HepG2 (cell line): Measurements from ENCODE around the gene SDK1. TPM values are rescaled to one million over a fixed set of nuclear protein-coding genes. Genes with fewer than 3 reads are reported as not detected.

ENCODE experiments used
- ATAC-seq: fragments of 200-7000 bp; cut with Tn5 transposase; 3 replicates; pipeline ENCODE4 v1.9.1; 2020; ENCODE audit warnings: mild to moderate bottlenecking, moderate library complexity
- BruUV-seq: library from RNA; stranded (reverse); fragments of 400-500 nt; replicated peaks from 2 replicates; lab custom pipeline; 2021; lab: Mats Ljungman, UMichigan
- CTCF ChIA-PET: fragments of 300-600 bp; formaldehyde crosslinking; extraction: SDS; loops from one replicate; lab custom pipeline; 2021; ENCODE audit warnings: low total read pairs, inconsistent platforms, low intra/inter-chr PET ratio; lab: Yijun Ruan, JAX
- POLR2A ChIA-PET: fragments of 350-600 bp; sonication (Branson Sonifier 250); formaldehyde crosslinking; loops from one replicate; lab custom pipeline; 2020; ENCODE audit warnings: antibody characterized with exemption, inconsistent platforms; lab: Yijun Ruan, JAX
- DNase-seq: peaks from one replicate; pipeline ENCODE4 v3.0.0-alpha.2; 2015; ENCODE audit warnings: low spot score
- FAIRE-seq: peaks from 3 replicates; lab custom pipeline; 2011; peaks lifted over from hg19 to GRCh38; lab: Jason Lieb, UNC
- H2AFZ ChIP-seq: one replicate; pipeline ENCODE4 v1.6.1; 2011; ENCODE audit warnings: low read length, inconsistent platforms
- H3K27ac ChIP-seq: fragments of 300-600 bp; 3 replicates; pipeline ENCODE4 v1.8.0; 2011; ENCODE audit warnings: mixed run types, mild to moderate bottlenecking, mixed read lengths, low read length, inconsistent platforms; ENCODE audit not compliant: insufficient read depth; ENCODE audit errors: extremely low read length
- H3K27me3 ChIP-seq, 2 experiments: fragments of 200-600 bp in 1 of 2; 2 replicates in 1 of 2; 3 replicates in 1 of 2; pipeline versions ENCODE4 v1.6.0 to v1.8.0; 2011; ENCODE audit warnings: low read length in 2 of 2, mild to moderate bottlenecking in 2 of 2, moderate library complexity in 2 of 2, inconsistent platforms in 1 of 2; ENCODE audit not compliant: insufficient read depth in 2 of 2, control insufficient read depth in 1 of 2
- H3K36me3 ChIP-seq, 2 experiments: fragments of 200-600 bp in 1 of 2; replicated peaks in 1 of 2; 2 replicates in 1 of 2; 3 replicates in 1 of 2; pipeline versions ENCODE4 v1.5.1 to v1.8.0; 2011; ENCODE audit warnings: low read length in 2 of 2, inconsistent platforms in 1 of 2; ENCODE audit not compliant: insufficient read depth in 2 of 2, control insufficient read depth in 1 of 2
- H3K4me1 ChIP-seq: 2 replicates; pipeline ENCODE4 v1.5.1; 2012; ENCODE audit warnings: low read length, inconsistent platforms; ENCODE audit not compliant: insufficient read depth
- H3K4me2 ChIP-seq: 2 replicates; pipeline ENCODE4 v1.6.0; 2011; ENCODE audit warnings: low read depth, low read length, inconsistent platforms
- H3K4me3 ChIP-seq, 3 experiments: fragments of 200-600 bp in 1 of 3; sonication (generic), shearing (Covaris generic) in 1 of 3; replicated peaks in 1 of 3; 2 replicates each; pipeline ENCODE4 v1.5.1; 2011 to 2016; ENCODE audit warnings: low read length in 3 of 3, inconsistent platforms in 2 of 3, low read depth in 2 of 3, mild to moderate bottlenecking in 2 of 3, control low read depth in 1 of 3, mixed read lengths in 1 of 3; ENCODE audit not compliant: insufficient read depth in 1 of 3
- H3K79me2 ChIP-seq: one replicate; pipeline ENCODE4 v1.6.1; 2011; ENCODE audit warnings: low read length, inconsistent platforms; ENCODE audit not compliant: insufficient read depth
- H3K9ac ChIP-seq: 2 replicates; pipeline ENCODE4 v1.6.0; 2011; ENCODE audit warnings: mild to moderate bottlenecking, low read depth, low read length, inconsistent platforms; ENCODE audit not compliant: insufficient read depth
- H3K9me3 ChIP-seq: 2 replicates; pipeline ENCODE4 v1.5.1; 2012; ENCODE audit warnings: mild to moderate bottlenecking, low read length
- H4K20me1 ChIP-seq: 2 replicates; pipeline ENCODE4 v1.6.0; 2011; ENCODE audit warnings: inconsistent platforms, mild to moderate bottlenecking, low read length, moderate library complexity; ENCODE audit not compliant: insufficient read depth
- AGO1 ChIP-seq: fragments of 200-400 bp; formaldehyde crosslinking; IDR thresholded peaks from 2 replicates; pipeline ENCODE4 v1.6.1; 2017; ENCODE audit warnings: mild to moderate bottlenecking, low read depth, low read length, moderate library complexity; ENCODE audit not compliant: poor library complexity, severe bottlenecking
- DMAP1 ChIP-seq: IDR thresholded peaks from 2 replicates; pipeline ENCODE4 v1.6.1; 2016
- FIP1L1 ChIP-seq: fragments of 200-400 bp; formaldehyde crosslinking; IDR thresholded peaks from 2 replicates; pipeline ENCODE4 v1.6.1; 2018; ENCODE audit warnings: low read depth, mild to moderate bottlenecking, low read length, moderate library complexity, borderline replicate concordance; ENCODE audit not compliant: insufficient read depth
- HNF4G ChIP-seq, 2 experiments: sonication (generic) in 1 of 2; formaldehyde crosslinking in 1 of 2; IDR thresholded peaks; 2 replicates each; pipeline versions ENCODE4 v1.4.0 to v1.6.1; 2011 to 2020; ENCODE audit warnings: borderline replicate concordance in 2 of 2, low read depth in 2 of 2, mild to moderate bottlenecking in 2 of 2, low read length in 1 of 2, missing genetic modification reagents in 1 of 2, moderate library complexity in 1 of 2
- KLF12 ChIP-seq: sonication (generic); formaldehyde crosslinking; IDR thresholded peaks from 2 replicates; pipeline ENCODE4 v1.4.0; 2020; ENCODE audit warnings: missing genetic modification reagents, borderline replicate concordance
- MAF1 ChIP-seq: sonication (generic); formaldehyde crosslinking; IDR thresholded peaks from 2 replicates; pipeline ENCODE4 v1.5.0; 2020; ENCODE audit warnings: missing genetic modification reagents, borderline replicate concordance
- TBP ChIP-seq: sonication (generic); formaldehyde crosslinking; IDR thresholded peaks from 2 replicates; pipeline ENCODE4 v1.5.0; 2020; ENCODE audit warnings: missing genetic modification reagents
- ZFP36 ChIP-seq: fragments of 150-350 bp; IDR thresholded peaks from 2 replicates; pipeline ENCODE4 v1.6.1; 2018; ENCODE audit warnings: borderline replicate concordance, low read length, low read depth; ENCODE audit not compliant: partially characterized antibody
- ZFP62 ChIP-seq: sonication (generic); formaldehyde crosslinking; IDR thresholded peaks from 2 replicates; pipeline ENCODE4 v1.4.0; 2020; ENCODE audit warnings: missing genetic modification reagents
- ZNF24 ChIP-seq: fragments of 450-650 bp; IDR thresholded peaks from 2 replicates; pipeline ENCODE4 v1.6.1; 2017; ENCODE audit warnings: antibody characterized with exemption, mild to moderate bottlenecking
- ZNF550 ChIP-seq: sonication (generic); formaldehyde crosslinking; IDR thresholded peaks from 2 replicates; pipeline ENCODE4 v1.4.0; 2020; ENCODE audit warnings: mild to moderate bottlenecking, missing genetic modification reagents, borderline replicate concordance
- whole genome bisulfite sequencing: methylation state at CpG from one replicate; pipeline ENCODE4 v1.1.6; 2017; ENCODE audit warnings: low lambda C conversion rate; 5-methylcytosine and 5-hydroxymethylcytosine counted together
- in situ Hi-C: cut with HindIII; loops from 2 replicates; pipeline ENCODE4 v1.10.0; 2017; ENCODE audit warnings: low pct_unique_long_range_greater_than_20kb; ENCODE audit not compliant: extremely low pct_ligation_motif_present
- intact Hi-C: fragments of 100-400 bp; cut with micrococcal nuclease; formaldehyde crosslinking; loops from one replicate; pipeline ENCODE4 v1.10.0; 2022; ENCODE audit not compliant: unreplicated experiment
- polyA plus RNA-seq, 8 experiments: library from polyadenylated mRNA; depleted of rRNA in 3 of 8; stranded (reverse) in 7 of 8; unstranded in 1 of 8; fragments of >200 nt; fragmentation: Illumina TruSeq in 4 of 8; extraction: Trizol in 4 of 8; gene quantifications; 2 replicates each; pipeline versions ENCODE4 v1.2.1 to v1.2.3, GENCODE V29; 2011 to 2016; ENCODE audit warnings: low read depth in 4 of 8, missing spikeins in 1 of 8, mixed read lengths in 1 of 8; ENCODE audit not compliant: insufficient read depth in 1 of 8
- total RNA-seq, 5 experiments: library from RNA; depleted of rRNA; stranded (reverse); fragments of >200 nt; fragmentation: Illumina TruSeq; extraction: Trizol; gene quantifications; 2 replicates each; pipeline ENCODE4 v1.2.3, GENCODE V29; 2016; ENCODE audit warnings: low read depth in 1 of 5
- TF ChIP-seq, protein P1 (sequence below): fragments of 450-650 bp; IDR thresholded peaks from 2 replicates; pipeline ENCODE4 v1.6.1; 2017; ENCODE audit warnings: mild to moderate bottlenecking
- TF ChIP-seq, protein P2 (sequence below): sonication (generic); formaldehyde crosslinking; IDR thresholded peaks from 2 replicates; pipeline ENCODE4 v1.4.0; 2020; ENCODE audit warnings: mild to moderate bottlenecking, missing genetic modification reagents
- TF ChIP-seq, protein P3 (sequence below): fragments of 450-650 bp; IDR thresholded peaks from 2 replicates; pipeline ENCODE4 v1.6.1; 2017

Gene SDK1
- total and polyA plus RNA-seq, 2 of the 13 experiments (the other 11 are each of a cell fraction or from before 2014, with no cell fraction given) = 0.35 to 2.4 TPM

GRCh38 chr7:4173615-4174014 is 872.6 kb downstream of the SDK1 start:
- H4K20me1 ChIP-seq = no peaks in the 10 kb centered on the region
- no peak for TF ChIP-seq ZFP62 (CRISPR knock-in tag)
- TF ChIP-seq HNF4G (IDR thresholded peaks at IDR 0.05; ENCODE audit: borderline replicate concordance, low read depth, low read length) = no peak
- TF ChIP-seq HNF4G (CRISPR knock-in tag; IDR thresholded peaks at IDR 0.05; ENCODE audit: borderline replicate concordance, low read depth) = no peak
- TF ChIP-seq ZNF550 (CRISPR knock-in tag) = no peak
- no peak for TF ChIP-seq AGO1
- no peak for TF ChIP-seq DMAP1 (CRISPR knock-in tag)
- no peak for TF ChIP-seq ZFP36
- TF ChIP-seq ZNF24 = no peak
- TF ChIP-seq KLF12 (CRISPR knock-in tag) = no peak
- TF ChIP-seq, protein P1, sequence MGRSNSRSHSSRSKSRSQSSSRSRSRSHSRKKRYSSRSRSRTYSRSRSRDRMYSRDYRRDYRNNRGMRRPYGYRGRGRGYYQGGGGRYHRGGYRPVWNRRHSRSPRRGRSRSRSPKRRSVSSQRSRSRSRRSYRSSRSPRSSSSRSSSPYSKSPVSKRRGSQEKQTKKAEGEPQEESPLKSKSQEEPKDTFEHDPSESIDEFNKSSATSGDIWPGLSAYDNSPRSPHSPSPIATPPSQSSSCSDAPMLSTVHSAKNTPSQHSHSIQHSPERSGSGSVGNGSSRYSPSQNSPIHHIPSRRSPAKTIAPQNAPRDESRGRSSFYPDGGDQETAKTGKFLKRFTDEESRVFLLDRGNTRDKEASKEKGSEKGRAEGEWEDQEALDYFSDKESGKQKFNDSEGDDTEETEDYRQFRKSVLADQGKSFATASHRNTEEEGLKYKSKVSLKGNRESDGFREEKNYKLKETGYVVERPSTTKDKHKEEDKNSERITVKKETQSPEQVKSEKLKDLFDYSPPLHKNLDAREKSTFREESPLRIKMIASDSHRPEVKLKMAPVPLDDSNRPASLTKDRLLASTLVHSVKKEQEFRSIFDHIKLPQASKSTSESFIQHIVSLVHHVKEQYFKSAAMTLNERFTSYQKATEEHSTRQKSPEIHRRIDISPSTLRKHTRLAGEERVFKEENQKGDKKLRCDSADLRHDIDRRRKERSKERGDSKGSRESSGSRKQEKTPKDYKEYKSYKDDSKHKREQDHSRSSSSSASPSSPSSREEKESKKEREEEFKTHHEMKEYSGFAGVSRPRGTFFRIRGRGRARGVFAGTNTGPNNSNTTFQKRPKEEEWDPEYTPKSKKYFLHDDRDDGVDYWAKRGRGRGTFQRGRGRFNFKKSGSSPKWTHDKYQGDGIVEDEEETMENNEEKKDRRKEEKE = no peak
- TF ChIP-seq TBP (CRISPR knock-in tag) = no peak
- TF ChIP-seq, protein P2, sequence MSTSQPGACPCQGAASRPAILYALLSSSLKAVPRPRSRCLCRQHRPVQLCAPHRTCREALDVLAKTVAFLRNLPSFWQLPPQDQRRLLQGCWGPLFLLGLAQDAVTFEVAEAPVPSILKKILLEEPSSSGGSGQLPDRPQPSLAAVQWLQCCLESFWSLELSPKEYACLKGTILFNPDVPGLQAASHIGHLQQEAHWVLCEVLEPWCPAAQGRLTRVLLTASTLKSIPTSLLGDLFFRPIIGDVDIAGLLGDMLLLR = no peak
- no peak for TF ChIP-seq FIP1L1
- no peak for TF ChIP-seq MAF1 (CRISPR knock-in tag)
- TF ChIP-seq, protein P3, sequence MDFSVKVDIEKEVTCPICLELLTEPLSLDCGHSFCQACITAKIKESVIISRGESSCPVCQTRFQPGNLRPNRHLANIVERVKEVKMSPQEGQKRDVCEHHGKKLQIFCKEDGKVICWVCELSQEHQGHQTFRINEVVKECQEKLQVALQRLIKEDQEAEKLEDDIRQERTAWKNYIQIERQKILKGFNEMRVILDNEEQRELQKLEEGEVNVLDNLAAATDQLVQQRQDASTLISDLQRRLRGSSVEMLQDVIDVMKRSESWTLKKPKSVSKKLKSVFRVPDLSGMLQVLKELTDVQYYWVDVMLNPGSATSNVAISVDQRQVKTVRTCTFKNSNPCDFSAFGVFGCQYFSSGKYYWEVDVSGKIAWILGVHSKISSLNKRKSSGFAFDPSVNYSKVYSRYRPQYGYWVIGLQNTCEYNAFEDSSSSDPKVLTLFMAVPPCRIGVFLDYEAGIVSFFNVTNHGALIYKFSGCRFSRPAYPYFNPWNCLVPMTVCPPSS = no peak
- TF ChIP-seq, all 625 proteins: peak for 0
- Histone ChIP-seq H3K9me3 (no peaks in the 10 kb centered on the region), H2AFZ (no peak overlapping the region), H3K27ac (no peak overlapping the region), H3K79me2 (no peaks in the 10 kb centered on the region), H3K27me3 (no peaks in the 10 kb centered on the region), H3K36me3 (no peaks in the 10 kb centered on the region), H3K4me1 (no peaks in the 10 kb centered on the region), H3K9ac (no peak overlapping the region), H3K4me2 (no peak overlapping the region), H3K4me3 (no peak overlapping the region)
- no peak for ATAC-seq
- BruUV-seq = no TSS peak
- no peak for DNase-seq
- WGBS = 100% methylated on average over 5 of the region's 9 CpGs
- no peak for FAIRE-seq
- ChIA-PET POLR2A (no interaction called here), CTCF (no interaction called here)
- in situ Hi-C loops = no loop called here
- intact Hi-C loops = no loop called here
